Activated CD8-positive, alpha-beta memory T cell treated with anti-CD3 and anti-CD28 coated beads for 36 hours (primary cell): ENCODE measurements around the gene CCZ1. TPM values are rescaled to one million over a fixed set of nuclear protein-coding genes. Genes with fewer than 3 reads are reported as not detected.
"Not testable (repeated sequence)": the region's sequence is repeated elsewhere in the genome, so short reads cannot be mapped to it uniquely, and the experiment has no call there.

Experiments
- CTCF ChIA-PET: fragments of 350-600 bp; sonication (Branson Sonifier 250); formaldehyde crosslinking; loops from one replicate; lab custom pipeline; 2021; ENCODE audit warnings: antibody characterized with exemption; lab: Charles Lee
- POLR2A ChIA-PET: fragments of 350-600 bp; sonication (Branson Sonifier 250); formaldehyde crosslinking; loops from one replicate; lab custom pipeline; 2021; ENCODE audit warnings: antibody characterized with exemption; lab: Charles Lee
- total RNA-seq, 2 experiments: library from RNA; stranded (reverse); gene quantifications; one replicate each; pipeline ENCODE4 v1.2.3, GENCODE V29; 2021

The CCZ1 gene
- total RNA-seq, 2 experiments from 2014 or later = 88.6 to 99.7 TPM

GRCh38 chr7:5903002-5903401 lies 4.5 kb downstream of the CCZ1 start:
- CTCF ChIA-PET, POLR2A ChIA-PET: not testable (repeated sequence)

- POLR2A ChIA-PET = not testable (repeated sequence)
These were observed 6.2 kb downstream of the CCZ1 start for GRCh38 chr7:5904726-5905125.

GRCh38 chr7:5908835-5909234 lies 10.3 kb downstream of the CCZ1 start:
- POLR2A ChIA-PET, CTCF ChIA-PET: not testable (repeated sequence)

More at GRCh38 chr7:5904726-5905125, 6.2 kb downstream of the CCZ1 start:
- CTCF ChIA-PET = not testable (repeated sequence)

DNA sequence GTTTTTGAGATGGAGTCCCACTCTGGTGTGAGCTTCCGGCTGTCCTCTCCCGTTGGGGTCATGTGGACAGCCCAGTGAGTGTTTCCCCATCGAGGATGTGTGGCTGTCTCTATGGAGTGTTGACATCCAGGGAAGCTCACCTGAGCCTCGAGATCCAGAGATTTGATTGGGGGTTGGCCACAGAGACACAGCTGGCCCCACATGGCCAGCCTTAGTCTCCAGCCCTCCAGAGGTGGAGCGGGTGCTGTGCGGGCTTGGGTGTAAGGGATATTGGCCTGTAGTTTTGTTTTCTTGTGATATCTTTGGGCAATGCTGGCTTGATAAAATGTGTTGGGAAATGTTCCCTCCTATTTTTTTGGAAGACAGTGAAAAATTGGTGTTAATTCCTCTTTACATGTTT lies 18.0 kb downstream of the CCZ1 start:
- POLR2A ChIA-PET = not testable (repeated sequence)
- CTCF ChIA-PET = interaction anchor here (0.6 kb wide), 1 partner anchor 303 kb away, joined by 3 read pairs; no protein-coding TSS in a partner anchor

GRCh38 chr7:5924180-5924579 lies 25.6 kb downstream of the CCZ1 start:
- CTCF ChIA-PET, POLR2A ChIA-PET: not testable (repeated sequence)

DNA sequence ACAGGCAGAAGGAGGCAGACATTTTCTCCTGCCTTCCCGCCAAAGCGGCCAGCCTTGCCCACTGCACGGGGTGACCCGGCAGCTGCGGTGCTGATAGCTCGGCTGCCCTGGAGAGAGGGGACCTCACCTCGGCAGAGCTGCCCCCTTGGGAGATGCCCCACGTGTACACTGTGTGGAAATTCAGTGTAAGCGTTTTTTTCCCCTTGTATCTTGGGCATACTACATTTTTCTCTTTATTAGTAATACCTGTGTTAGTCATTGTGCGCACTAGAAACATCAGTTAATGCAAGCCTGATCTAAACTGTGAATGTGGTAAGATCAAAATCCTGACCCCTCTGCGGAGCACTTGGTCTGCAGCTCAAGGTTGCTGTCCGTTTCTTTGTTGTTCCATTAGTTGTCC lies 26.1 kb downstream of the CCZ1 start:
- CTCF ChIA-PET, POLR2A ChIA-PET: not testable (repeated sequence)

GRCh38 chr7:5926263-5926870 lies 27.8 kb downstream of the CCZ1 start:
- CTCF ChIA-PET, POLR2A ChIA-PET: not testable (repeated sequence)

DNA sequence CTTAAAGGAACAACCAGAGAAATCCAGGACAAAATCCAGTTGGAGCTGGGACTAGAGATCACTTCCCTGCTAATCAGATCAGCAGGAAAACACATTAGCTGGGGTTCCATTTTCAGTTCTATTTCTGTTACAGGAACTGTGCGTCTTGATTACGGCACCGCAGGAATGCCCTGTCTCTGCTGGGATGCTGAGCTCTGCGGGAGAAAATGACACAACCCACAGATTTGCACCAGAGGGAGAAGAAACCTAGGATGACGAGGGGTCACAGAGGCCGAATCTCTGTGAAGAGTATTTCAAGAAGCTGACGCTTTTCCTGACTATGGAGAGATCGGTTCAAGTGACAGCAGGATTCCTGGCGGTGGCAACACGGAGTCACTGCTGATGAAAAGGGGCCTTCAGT lies 31.8 kb downstream of the CCZ1 start:
- POLR2A ChIA-PET, CTCF ChIA-PET: not testable (repeated sequence)

DNA sequence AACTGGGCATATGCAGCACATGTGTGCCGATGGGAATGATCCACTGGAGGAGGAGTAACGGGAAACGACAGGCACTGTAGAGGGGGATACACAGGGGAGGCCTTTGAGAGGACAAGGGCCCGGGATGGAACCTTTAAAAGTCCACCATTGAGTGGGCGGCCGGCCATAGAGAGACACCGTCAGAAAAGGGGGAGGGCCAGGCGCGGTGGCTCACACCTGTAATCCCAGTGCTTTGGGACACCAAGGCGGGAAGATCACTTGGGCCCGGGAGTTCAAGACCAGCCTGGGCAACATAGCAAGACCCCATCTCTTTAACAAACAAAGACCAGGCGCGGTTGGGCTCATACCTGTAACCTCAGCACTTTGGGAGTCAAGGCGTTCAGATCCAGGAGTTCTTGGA lies 32.7 kb downstream of the CCZ1 start:
- POLR2A ChIA-PET, CTCF ChIA-PET: not testable (repeated sequence)

GRCh38 chr7:5931905-5932644 lies 33.5 kb downstream of the CCZ1 start:
- CTCF ChIA-PET, POLR2A ChIA-PET: not testable (repeated sequence)

GRCh38 chr7:5934945-5935450 lies 36.5 kb downstream of the CCZ1 start:
- POLR2A ChIA-PET, CTCF ChIA-PET: not testable (repeated sequence)

DNA sequence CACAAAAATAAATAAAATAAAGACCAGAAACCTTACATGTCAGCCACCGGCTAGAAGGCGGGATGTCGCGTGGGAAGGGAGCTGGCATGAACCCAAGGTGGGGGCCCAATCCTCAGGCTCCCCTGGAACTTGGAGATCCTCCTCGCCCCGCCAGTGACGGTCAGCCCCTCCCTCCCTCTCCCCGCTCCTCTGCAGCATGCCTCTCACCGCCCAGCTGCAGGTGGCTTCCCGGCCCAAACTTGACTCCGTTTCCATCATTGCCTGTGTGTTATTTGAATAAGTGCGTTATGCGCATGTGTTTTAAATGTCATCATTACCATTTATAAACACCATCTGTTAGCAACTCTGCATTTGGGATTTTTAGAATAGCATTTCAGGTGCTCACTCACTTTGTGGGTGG lies 64.7 kb downstream of the CCZ1 start:
- CTCF ChIA-PET, POLR2A ChIA-PET: not testable (repeated sequence)

DNA sequence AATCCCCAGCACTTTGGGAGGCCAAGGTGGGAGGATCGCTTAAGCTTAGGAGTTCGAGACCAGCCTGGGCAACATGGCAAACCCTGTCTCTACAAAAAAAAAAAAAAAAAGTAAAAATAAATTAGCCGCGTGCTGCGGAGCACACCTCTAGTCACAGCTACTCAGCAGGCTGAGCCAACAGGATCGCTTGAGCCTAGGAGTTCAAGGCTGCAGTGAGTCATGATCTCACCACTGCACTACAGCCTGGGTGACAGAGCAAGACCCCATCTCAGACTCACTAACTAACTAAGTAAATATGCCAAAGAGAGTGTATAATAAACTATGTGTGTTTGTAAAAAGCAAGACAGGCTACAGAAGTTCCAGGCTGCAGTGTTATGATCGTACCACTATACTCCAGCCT lies 65.3 kb downstream of the CCZ1 start:
- POLR2A ChIA-PET, CTCF ChIA-PET: not testable (repeated sequence)

- CTCF ChIA-PET, POLR2A ChIA-PET: not testable (repeated sequence)
These were observed 71.9 kb downstream of the CCZ1 start, which contains the start of gene RSPH10B for GRCh38 chr7:5970347-5970911. Gene RSPH10B (minus strand): TSS chr7:5970689. CDS start chr7:5967116, 3,573 bp downstream.

DNA sequence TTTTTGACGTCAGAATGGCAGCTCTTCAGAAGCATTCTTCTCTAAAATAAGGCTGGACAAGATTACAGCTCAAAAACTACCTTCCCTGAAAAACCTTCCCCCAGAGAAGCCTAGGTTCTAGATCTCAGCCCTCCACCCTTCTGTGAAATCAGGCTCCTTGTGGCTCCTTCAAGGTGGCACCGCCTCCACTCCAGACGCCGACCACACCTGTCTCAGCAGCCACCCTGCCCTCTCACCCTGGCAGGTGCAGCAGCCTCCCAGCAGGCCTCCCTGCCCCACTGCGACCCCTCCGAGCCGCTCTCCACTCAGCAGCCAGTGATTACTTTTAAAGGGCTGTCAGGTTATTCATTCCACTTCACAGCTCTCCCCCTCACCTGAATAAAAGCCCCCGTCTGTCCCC lies 75.0 kb downstream of the CCZ1 start:
- CTCF ChIA-PET, POLR2A ChIA-PET: not testable (repeated sequence)

Other genes with a start within 250 kb of the CCZ1 start
- 10 to 100 TPM; 40.3 to 40.6 TPM for gene RNF216, start 117.1 kb upstream of the CCZ1 start, total RNA-seq
- gene OCM, start 17.9 kb upstream of the CCZ1 start, total RNA-seq = not detected
- gene RSPH10B, start 72.0 kb downstream of the CCZ1 start, total RNA-seq = under 1 TPM; 0.25 to 0.48 TPM
- gene PMS2, start 110.3 kb downstream of the CCZ1 start, total RNA-seq = 10 to 100 TPM; 24.5 to 26.7 TPM
- 10 to 100 TPM; 77.0 to 80.8 TPM for gene AIMP2, start 110.5 kb downstream of the CCZ1 start, total RNA-seq
- gene ANKRD61, start 132.6 kb downstream of the CCZ1 start, total RNA-seq = under 1 TPM in 1 of 2 experiments, not detected in 1; 0.15 TPM
- 100 to 1,000 TPM; 107 to 109 TPM for gene EIF2AK1, start 160.4 kb downstream of the CCZ1 start, total RNA-seq
- 10 to 100 TPM; 11.8 to 12.7 TPM for gene USP42, start 206.2 kb downstream of the CCZ1 start, total RNA-seq